Measurements from ENCODE around the gene DYNC1LI2.

GRCh38 chr16:66787427-66787826 lies 36.0 kb upstream of the DYNC1LI2 start:
- no peak for TF ChIP-seq EP300 (IDR thresholded peaks at IDR 0.05)
- TF ChIP-seq CTCF (IDR thresholded peaks at IDR 0.05), result no peak

All from suprapubic skin (tissue), 3 donors.